Retinal pigment epithelial cell (primary cell): ENCODE data around the gene SH3TC2.

Experiments used
- DNase-seq: peaks from one replicate; pipeline ENCODE4 v3.0.0-alpha.2; 2010; ENCODE audit warnings: low read depth
- H3K4me3 ChIP-seq: 2 replicates; pipeline ENCODE4 v1.5.1; 2011; ENCODE audit warnings: mild to moderate bottlenecking, low read length, control low read depth, moderate library complexity
- CTCF ChIP-seq: conservative IDR thresholded peaks from 2 replicates; pipeline ENCODE4 v1.5.1; 2011; ENCODE audit warnings: low read depth, low read length, control low read depth, inconsistent platforms

SH3TC2 gene

DNA sequence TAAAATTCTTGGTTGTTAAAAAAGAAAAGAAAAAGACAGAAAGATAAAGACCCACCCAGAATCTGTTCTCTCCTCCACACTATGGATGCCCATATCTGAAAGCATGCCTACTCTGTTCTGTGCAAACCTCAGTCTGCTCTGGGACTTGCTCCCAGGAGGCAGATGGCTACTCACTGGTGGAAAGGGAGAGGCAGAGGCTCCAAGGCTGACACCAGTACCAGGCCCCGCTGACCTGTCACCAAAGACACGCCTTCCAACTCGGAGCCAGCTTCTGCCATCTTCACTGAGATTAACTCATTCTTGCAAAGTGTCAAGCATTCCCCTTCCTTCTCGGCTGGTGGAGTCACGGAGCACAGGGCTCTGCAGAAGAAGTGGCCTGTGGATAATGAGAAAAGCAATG lies 21.6 kb downstream of the SH3TC2 start:
- TF ChIP-seq CTCF, result no peak
- DNase-seq, result no peak
- no peak overlapping the region for H3K4me3 ChIP-seq

- H3K4me3 ChIP-seq, result no peak overlapping the region
- no peak for DNase-seq
- no peak for TF ChIP-seq CTCF
Observed at GRCh38 chr5:149040421-149040820, 22.4 kb downstream of the SH3TC2 start.

DNA sequence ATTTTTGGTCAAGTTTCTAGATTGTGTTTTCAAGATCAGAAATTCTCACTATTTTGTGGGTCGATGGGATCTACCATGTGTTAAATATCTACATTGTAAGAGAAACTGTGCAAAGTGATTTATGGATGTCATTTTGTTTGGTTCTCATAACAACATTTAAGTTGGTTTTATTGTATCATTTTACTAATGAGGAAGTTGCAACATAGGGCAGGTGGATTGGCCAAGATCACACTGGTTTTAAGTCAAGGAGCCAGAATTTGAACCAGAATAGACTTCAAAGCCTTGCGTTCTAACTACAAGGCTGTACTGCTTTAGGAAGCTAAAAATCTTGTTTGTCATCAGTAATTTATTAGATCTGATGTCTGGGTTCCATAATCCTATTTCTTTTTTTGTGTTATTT lies 23.4 kb downstream of the SH3TC2 start:
- DNase-seq, result no peak
- no peak overlapping the region for H3K4me3 ChIP-seq
- TF ChIP-seq CTCF, result no peak

DNA sequence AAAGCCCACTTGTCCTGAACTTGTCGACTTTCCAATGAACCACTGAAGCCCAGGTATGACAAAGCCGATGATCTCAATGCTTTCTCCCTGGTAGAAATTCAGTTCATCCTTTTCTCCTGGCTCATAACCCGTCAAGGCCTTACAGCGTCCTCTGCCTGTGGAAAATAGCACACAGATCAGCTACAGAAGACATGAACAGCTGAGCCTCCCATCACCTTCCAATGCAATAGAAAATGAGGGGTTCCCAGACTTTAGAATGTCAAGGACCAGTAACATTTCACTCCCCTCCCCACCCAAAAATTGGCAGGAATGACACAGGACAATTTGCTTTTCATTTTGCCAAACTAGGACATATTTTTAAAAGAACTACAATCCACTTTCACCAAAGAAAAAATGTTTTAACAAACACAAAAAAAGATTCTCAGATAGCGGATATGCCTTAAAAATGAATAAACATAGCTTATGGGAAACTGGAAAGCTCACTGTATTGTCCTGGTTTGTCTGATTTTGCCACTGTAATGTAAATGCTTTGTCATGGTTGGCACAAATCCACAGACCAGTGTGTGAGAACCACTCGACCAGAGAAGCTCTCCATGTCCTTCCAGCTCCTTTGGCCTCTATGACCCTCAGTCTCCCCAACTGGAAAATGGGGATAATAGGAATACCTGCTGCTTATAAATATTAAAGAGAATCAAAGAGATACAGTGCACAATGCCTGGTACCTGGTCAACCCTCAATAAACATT lies 24.4 kb downstream of the SH3TC2 start:
- H3K4me3 ChIP-seq, result no peak overlapping the region

GRCh38 chr5:149037817-149038216 lies 25.0 kb downstream of the SH3TC2 start:
- DNase-seq, result no peak
- no peak overlapping the region for H3K4me3 ChIP-seq
- no peak for TF ChIP-seq CTCF

More for the DNA sequence above, 24.4 kb downstream of the SH3TC2 start:
- no peak for DNase-seq
- no peak for TF ChIP-seq CTCF

GRCh38 chr5:149036970-149037369 lies 25.9 kb downstream of the SH3TC2 start:
- no peak for DNase-seq
- no peak for TF ChIP-seq CTCF
- no peak overlapping the region for H3K4me3 ChIP-seq

DNA sequence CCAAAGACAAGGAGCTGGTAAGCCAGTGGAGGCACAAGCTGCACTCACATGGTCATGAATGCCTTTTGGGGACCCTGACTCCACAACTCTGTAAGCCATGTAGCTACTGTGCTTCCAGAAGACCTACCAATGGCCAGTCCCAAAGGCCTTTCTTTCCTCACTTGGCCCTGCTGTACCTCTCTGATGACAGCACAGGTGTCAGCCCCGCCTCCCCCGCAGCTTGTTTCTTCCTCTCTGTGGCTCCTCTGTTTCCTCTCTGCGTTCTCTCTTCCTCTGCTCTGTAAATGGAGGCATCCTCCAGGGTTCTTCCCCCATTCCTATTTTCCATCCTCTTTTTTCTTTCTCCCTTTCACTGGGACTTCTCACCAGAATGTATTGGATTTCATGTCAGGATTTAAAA lies 26.7 kb downstream of the SH3TC2 start:
- no peak for DNase-seq
- H3K4me3 ChIP-seq, result no peak overlapping the region
- no peak for TF ChIP-seq CTCF
